Caco-2 (cell line): ENCODE measurements around the gene FBXW12. TPM values are rescaled to one million over a fixed set of nuclear protein-coding genes. Genes with fewer than 3 reads are reported as not detected.
A peak's percentile ranks its signal among the peaks of the same experiment; 100 is the strongest.

Experiments used
- BruUV-seq: library from RNA; stranded (reverse); fragments of 400-500 nt; replicated peaks from 2 replicates; lab custom pipeline; 2021; lab: Mats Ljungman, UMichigan
- CTCF ChIA-PET: fragments of 300-600 bp; sonication (Branson Sonifier 250); formaldehyde crosslinking; loops from one replicate; lab custom pipeline; 2022; ENCODE audit warnings: antibody characterized with exemption; lab: Charles Lee
- POLR2A ChIA-PET: fragments of 300-600 bp; sonication (Branson Sonifier 250); formaldehyde crosslinking; loops from one replicate; lab custom pipeline; 2022; ENCODE audit warnings: antibody characterized with exemption; lab: Charles Lee
- DNase-seq, 2 experiments: peaks; one replicate each; pipeline versions ENCODE4 v3.0.0 to v3.0.0-alpha.2; 2020 to 2022
- H3K27me3 ChIP-seq: replicated peaks from 2 replicates; pipeline ENCODE4 v1.6.0; 2011; ENCODE audit warnings: low read length; ENCODE audit not compliant: control insufficient read depth, insufficient read depth
- H3K36me3 ChIP-seq: 2 replicates; pipeline ENCODE4 v1.5.1; 2011; ENCODE audit warnings: low read length; ENCODE audit not compliant: control insufficient read depth, insufficient read depth
- H3K4me1 ChIP-seq: fragments of 250-450 bp; sonication (Bioruptor Pico); 2 replicates; pipeline ENCODE4 v1.5.1; 2020; ENCODE audit warnings: mild to moderate bottlenecking
- H3K4me3 ChIP-seq: 2 replicates; pipeline ENCODE4 v1.5.1; 2011; ENCODE audit warnings: low read depth, mild to moderate bottlenecking, control low read depth, low read length
- H3K9me3 ChIP-seq: fragments of 250-450 bp; sonication (Bioruptor Pico); 2 replicates; pipeline ENCODE4 v1.5.1; 2020; ENCODE audit warnings: mild to moderate bottlenecking, moderate library complexity
- H3K27ac Mint-ChIP-seq: one replicate; pipeline ENCODE4 v1.8.0; 2022; ENCODE audit warnings: mixed read lengths; ENCODE audit not compliant: unreplicated experiment
- H3K27me3 Mint-ChIP-seq: one replicate; pipeline ENCODE4 v1.8.0; 2022; ENCODE audit warnings: mixed read lengths; ENCODE audit not compliant: insufficient read depth, unreplicated experiment
- H3K36me3 Mint-ChIP-seq: one replicate; pipeline ENCODE4 v1.8.0; 2022; ENCODE audit warnings: mild to moderate bottlenecking, mixed read lengths; ENCODE audit not compliant: insufficient read depth, unreplicated experiment
- H3K4me1 Mint-ChIP-seq: one replicate; pipeline ENCODE4 v1.8.0; 2022; ENCODE audit warnings: low read depth, mixed read lengths; ENCODE audit not compliant: unreplicated experiment
- H3K4me3 Mint-ChIP-seq: one replicate; pipeline ENCODE4 v1.8.0; 2022; ENCODE audit warnings: mild to moderate bottlenecking, moderate library complexity, mixed read lengths; ENCODE audit not compliant: unreplicated experiment
- H3K9me3 Mint-ChIP-seq: one replicate; pipeline ENCODE4 v1.8.0; 2022; ENCODE audit warnings: mixed read lengths; ENCODE audit not compliant: unreplicated experiment
- intact Hi-C: fragments of 100-400 bp; cut with micrococcal nuclease; formaldehyde crosslinking; loops from one replicate; pipeline ENCODE4 v1.10.0; 2022; ENCODE audit not compliant: unreplicated experiment
- total RNA-seq: library from RNA; stranded (reverse); gene quantifications from 2 replicates; pipeline ENCODE4 v1.2.3, GENCODE V29; 2022
- TF ChIP-seq, protein P1 (sequence below), 2 experiments: fragments of 200-600 bp in 1 of 2; IDR thresholded peaks; 1 replicate in 1 of 2; 2 replicates in 1 of 2; pipeline versions ENCODE4 v1.5.1 to v1.8.0; 2011 to 2022; ENCODE audit warnings: antibody characterized with exemption in 1 of 2, control low read depth in 1 of 2, inconsistent platforms in 1 of 2, low read depth in 1 of 2, low read length in 1 of 2, mild to moderate bottlenecking in 1 of 2, moderate library complexity in 1 of 2; ENCODE audit not compliant: insufficient read depth in 1 of 2, severe bottlenecking in 1 of 2, unreplicated experiment in 1 of 2

FBXW12 gene
- total RNA-seq, 1 experiment from 2014 or later = 1.7 TPM

DNA sequence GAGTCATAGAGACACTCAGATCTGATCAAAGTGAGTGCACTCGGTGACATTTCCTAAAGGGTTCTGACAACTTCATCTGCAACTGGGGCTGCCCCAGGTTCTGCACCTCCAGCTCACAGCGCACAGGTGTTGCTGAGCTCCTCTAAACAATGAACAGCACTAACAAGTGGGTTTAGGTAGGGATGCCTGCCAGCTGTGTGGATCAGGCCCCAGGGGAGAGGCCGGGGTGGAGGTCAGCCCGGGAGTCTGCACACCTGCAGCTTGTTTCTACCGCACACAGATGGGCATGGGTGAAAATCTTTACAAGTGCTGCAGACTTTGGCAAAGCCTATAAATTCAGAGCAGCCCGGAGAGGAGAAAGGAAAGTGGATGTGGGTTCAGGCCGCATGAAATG lies 355 bp downstream of the FBXW12 start:
- peaks cover 19% of the 10 kb centered on the region for H3K4me1 ChIP-seq
- H3K4me3 ChIP-seq = no peak overlapping the region
- intact Hi-C loops = loop anchor here (2.0 kb wide), 1 partner anchor 26 kb away; no protein-coding TSS in a partner anchor
- Mint-ChIP-seq H3K36me3 (peaks cover 4% of the 10 kb centered on the region), H3K4me1 (peaks cover 42% of the 10 kb centered on the region), H3K4me3 (no peak overlapping the region), H3K27ac (peak overlapping the region; percentile 79), H3K27me3 (no peaks in the 10 kb centered on the region), H3K9me3 (no peaks in the 10 kb centered on the region)
- H3K36me3 ChIP-seq = no peaks in the 10 kb centered on the region
- TF ChIP-seq, protein P1, sequence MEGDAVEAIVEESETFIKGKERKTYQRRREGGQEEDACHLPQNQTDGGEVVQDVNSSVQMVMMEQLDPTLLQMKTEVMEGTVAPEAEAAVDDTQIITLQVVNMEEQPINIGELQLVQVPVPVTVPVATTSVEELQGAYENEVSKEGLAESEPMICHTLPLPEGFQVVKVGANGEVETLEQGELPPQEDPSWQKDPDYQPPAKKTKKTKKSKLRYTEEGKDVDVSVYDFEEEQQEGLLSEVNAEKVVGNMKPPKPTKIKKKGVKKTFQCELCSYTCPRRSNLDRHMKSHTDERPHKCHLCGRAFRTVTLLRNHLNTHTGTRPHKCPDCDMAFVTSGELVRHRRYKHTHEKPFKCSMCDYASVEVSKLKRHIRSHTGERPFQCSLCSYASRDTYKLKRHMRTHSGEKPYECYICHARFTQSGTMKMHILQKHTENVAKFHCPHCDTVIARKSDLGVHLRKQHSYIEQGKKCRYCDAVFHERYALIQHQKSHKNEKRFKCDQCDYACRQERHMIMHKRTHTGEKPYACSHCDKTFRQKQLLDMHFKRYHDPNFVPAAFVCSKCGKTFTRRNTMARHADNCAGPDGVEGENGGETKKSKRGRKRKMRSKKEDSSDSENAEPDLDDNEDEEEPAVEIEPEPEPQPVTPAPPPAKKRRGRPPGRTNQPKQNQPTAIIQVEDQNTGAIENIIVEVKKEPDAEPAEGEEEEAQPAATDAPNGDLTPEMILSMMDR (IDR thresholded peaks at IDR 0.05; ENCODE audit: insufficient read depth in 1 of 2, low read depth in 1 of 2, low read length in 1 of 2, severe bottlenecking in 1 of 2, unreplicated experiment in 1 of 2) = no peak
- ChIA-PET POLR2A (interaction anchor here (0.8 to 1.4 kb wide), 2 partner anchors 16 to 67 kb away, joined by 3 read pairs; partner anchors contain the start of gene CCDC51), CTCF (interaction anchor here (0.8 to 1.7 kb wide), 4 partner anchors 25 to 64 kb away, joined by 3 to 9 read pairs (median 6); no protein-coding TSS in a partner anchor)
- DNase-seq = no peak
- BruUV-seq = no TSS peak
- no peaks in the 10 kb centered on the region for H3K27me3 ChIP-seq
- H3K9me3 ChIP-seq = no peaks in the 10 kb centered on the region

DNA sequence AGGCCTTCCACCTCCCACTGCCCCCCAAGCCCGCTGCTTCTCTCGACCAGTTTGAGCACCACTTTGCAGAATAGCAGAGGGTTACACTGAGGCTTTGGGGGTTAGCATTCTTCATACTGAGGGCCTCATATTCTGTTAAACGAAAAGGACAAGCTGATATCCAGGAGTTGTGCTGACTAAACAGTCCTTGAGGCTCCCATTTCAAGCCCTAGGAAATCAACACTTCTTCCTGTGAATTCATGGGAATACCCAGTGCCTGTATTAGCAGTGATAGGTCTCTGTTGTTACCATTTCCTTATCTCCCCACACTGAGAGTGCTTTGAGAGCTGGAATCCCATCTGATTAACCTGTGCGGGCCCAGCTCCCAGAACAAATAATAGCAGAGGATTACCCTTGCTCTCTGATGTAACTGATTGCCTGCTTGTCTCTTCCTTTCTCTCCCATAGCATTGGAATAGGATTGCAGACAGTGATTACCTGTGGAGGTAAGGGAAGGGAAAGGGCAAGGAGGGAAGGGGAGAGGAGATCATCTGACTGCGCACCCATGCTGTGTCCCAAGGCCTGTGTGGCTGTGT lies 930 bp downstream of the FBXW12 start:
- Mint-ChIP-seq H3K4me1 (peaks cover 42% of the 10 kb centered on the region), H3K4me3 (peak overlapping the region; percentile 41), H3K27ac (peak overlapping the region; percentile 79), H3K36me3 (peaks cover 4% of the 10 kb centered on the region), H3K27me3 (no peaks in the 10 kb centered on the region), H3K9me3 (no peaks in the 10 kb centered on the region)
- H3K36me3 ChIP-seq = no peaks in the 10 kb centered on the region
- no peak overlapping the region for H3K4me3 ChIP-seq
- peak; percentile 55 to 64 for DNase-seq
- ChIA-PET POLR2A (interaction anchor here (0.5 to 1.4 kb wide), 3 partner anchors 16 to 283 kb away, joined by 3 read pairs; partner anchors contain the start of gene CCDC51), CTCF (interaction anchor here (0.8 to 1.7 kb wide), 4 partner anchors 26 to 63 kb away, joined by 3 to 9 read pairs (median 6); no protein-coding TSS in a partner anchor)
- no TSS peak for BruUV-seq
- TF ChIP-seq, protein P1 (IDR thresholded peaks at IDR 0.05; ENCODE audit: insufficient read depth in 1 of 2, low read depth in 1 of 2, low read length in 1 of 2, severe bottlenecking in 1 of 2, unreplicated experiment in 1 of 2) = no peak
- H3K9me3 ChIP-seq = no peaks in the 10 kb centered on the region
- intact Hi-C loops = loop anchor here (2.0 kb wide), 1 partner anchor 26 kb away; no protein-coding TSS in a partner anchor
- H3K27me3 ChIP-seq = no peaks in the 10 kb centered on the region
- H3K4me1 ChIP-seq = peaks cover 19% of the 10 kb centered on the region

DNA sequence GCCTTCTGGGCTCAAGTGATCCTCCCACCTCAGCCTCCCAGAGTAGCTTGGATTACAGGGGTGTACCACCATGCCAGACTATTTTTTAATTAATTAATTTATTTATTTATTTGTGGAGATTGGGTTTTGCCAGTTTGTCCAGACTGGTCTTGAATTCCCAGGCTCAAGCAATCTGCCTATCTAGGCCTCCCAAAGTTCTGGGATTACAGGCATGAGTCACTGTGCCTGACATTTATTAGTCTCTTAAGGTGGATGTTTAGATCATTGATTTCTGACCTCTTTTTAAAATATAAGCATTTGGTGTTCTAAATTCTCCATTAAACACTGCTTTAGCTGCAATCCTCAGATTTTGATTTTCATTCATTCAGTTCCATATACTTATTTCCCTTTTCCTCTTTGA lies 15.6 kb downstream of the FBXW12 start:
- H3K9me3 ChIP-seq = peaks cover 4% of the 10 kb centered on the region; the same call in 1 of the 2 replicates
- Mint-ChIP-seq H3K9me3 (peaks cover 14% of the 10 kb centered on the region), H3K4me1 (no peaks in the 10 kb centered on the region), H3K27ac (no peak overlapping the region), H3K36me3 (no peaks in the 10 kb centered on the region), H3K27me3 (no peaks in the 10 kb centered on the region), H3K4me3 (no peak overlapping the region)
- BruUV-seq = no TSS peak
- TF ChIP-seq, protein P1 (IDR thresholded peaks at IDR 0.05; ENCODE audit: insufficient read depth in 1 of 2, low read depth in 1 of 2, low read length in 1 of 2, severe bottlenecking in 1 of 2, unreplicated experiment in 1 of 2) = no peak
- ChIA-PET CTCF (no interaction called here), POLR2A (no interaction called here)
- peaks cover 3% of the 10 kb centered on the region; the same call in 1 of the 2 replicates for H3K4me1 ChIP-seq
- no peak for DNase-seq
- no peaks in the 10 kb centered on the region for H3K36me3 ChIP-seq
- intact Hi-C loops = no loop called here
- no peak overlapping the region for H3K4me3 ChIP-seq
- no peaks in the 10 kb centered on the region for H3K27me3 ChIP-seq
